ENCODE results near the gene TMEM120A.

Gene TMEM120A

GRCh38 chr7:75980430-75981202 lies 13.8 kb downstream of the TMEM120A start:
- no peak for DNase-seq

GRCh38 chr7:75979759-75980429 lies 14.5 kb downstream of the TMEM120A start:
- DNase-seq, result no peak

- DNase-seq, result no peak
Measured at GRCh38 chr7:75977743-75978142, 16.7 kb downstream of the TMEM120A start.

GRCh38 chr7:75971961-75972763 lies 22.2 kb downstream of the TMEM120A start:
- no peak for DNase-seq

- no peak for DNase-seq
Measured at GRCh38 chr7:75971309-75971960, 23.0 kb downstream of the TMEM120A start.

- DNase-seq, result no peak
Measured at GRCh38 chr7:75969704-75970498, 24.5 kb downstream of the TMEM120A start.

GRCh38 chr7:75969182-75969581 lies 25.2 kb downstream of the TMEM120A start:
- DNase-seq, result no peak

- DNase-seq, result no peak
Measured at GRCh38 chr7:75968561-75969001, 25.8 kb downstream of the TMEM120A start.

GRCh38 chr7:75968012-75968411 lies 26.4 kb downstream of the TMEM120A start:
- no peak for DNase-seq

GRCh38 chr7:75967487-75967997 lies 26.9 kb downstream of the TMEM120A start:
- DNase-seq, result no peak

GRCh38 chr7:75967055-75967454 lies 27.3 kb downstream of the TMEM120A start:
- no peak for DNase-seq

GRCh38 chr7:75966190-75966961 lies 28.0 kb downstream of the TMEM120A start:
- no peak for DNase-seq

- no peak for DNase-seq
Measured at GRCh38 chr7:75965617-75966016, 28.8 kb downstream of the TMEM120A start.

GRCh38 chr7:75963381-75963995 lies 30.9 kb downstream of the TMEM120A start:
- no peak for DNase-seq

- no peak for DNase-seq
Measured at GRCh38 chr7:75962607-75963380, 31.6 kb downstream of the TMEM120A start.

GRCh38 chr7:75961218-75961617 lies 33.2 kb downstream of the TMEM120A start:
- no peak for DNase-seq

GRCh38 chr7:75960372-75960771 lies 34.0 kb downstream of the TMEM120A start:
- no peak for DNase-seq

- no peak for DNase-seq
Measured at GRCh38 chr7:75958802-75959543, 35.4 kb downstream of the TMEM120A start.
